IMR-90 (cell line): ENCODE results near the gene FOXI1. TPM values are rescaled to one million over a fixed set of nuclear protein-coding genes. Genes with fewer than 3 reads are reported as not detected.

ENCODE experiments used
- ATAC-seq: fragments of 200-7000 bp; cut with Tn5 transposase; 2 replicates; pipeline ENCODE4 v1.9.1; 2020; ENCODE audit warnings: low read depth, mild to moderate bottlenecking, moderate library complexity
- BruUV-seq: library from RNA; stranded (reverse); fragments of 400-500 nt; replicated peaks from 2 replicates; lab custom pipeline; 2021; lab: Mats Ljungman, UMichigan
- CTCF ChIA-PET: fragments of 300-600 bp; formaldehyde crosslinking; extraction: SDS; loops from one replicate; lab custom pipeline; 2021; ENCODE audit warnings: antibody characterized with exemption; lab: Yijun Ruan, JAX
- POLR2A ChIA-PET: fragments of 300-600 bp; sonication (Branson Sonifier 250); formaldehyde crosslinking; loops from one replicate; lab custom pipeline; 2022; ENCODE audit warnings: antibody characterized with exemption; ENCODE audit not compliant: unreplicated experiment; lab: Charles Lee
- DNase-seq: peaks from one replicate; pipeline ENCODE4 v3.0.0; 2013
- H2AFZ ChIP-seq: replicated peaks from 2 replicates; pipeline ENCODE3; 2013; ENCODE audit warnings: low read length, mild to moderate bottlenecking; ENCODE audit not compliant: poor library complexity
- H2AK5ac ChIP-seq: 2 replicates; pipeline ENCODE4 v1.6.1; 2013; ENCODE audit warnings: low read depth, low read length, inconsistent platforms
- H2AK9ac ChIP-seq: replicated peaks from 2 replicates; pipeline ENCODE3; 2013; ENCODE audit warnings: mild to moderate bottlenecking, low read depth, low read length, moderate library complexity; ENCODE audit not compliant: poor library complexity
- H2BK120ac ChIP-seq: 2 replicates; pipeline ENCODE4 v1.6.1; 2013; ENCODE audit warnings: low read depth, low read length, inconsistent platforms
- H2BK15ac ChIP-seq: 3 replicates; pipeline ENCODE4 v1.6.1; 2013; ENCODE audit warnings: low read depth, low read length, inconsistent platforms
- H2BK20ac ChIP-seq: 2 replicates; pipeline ENCODE4 v1.6.1; 2013; ENCODE audit warnings: low read depth, mild to moderate bottlenecking, inconsistent platforms, low read length, moderate library complexity
- H2BK5ac ChIP-seq: 2 replicates; pipeline ENCODE4 v1.6.1; 2013; ENCODE audit warnings: mild to moderate bottlenecking, low read depth, low read length, inconsistent platforms; ENCODE audit not compliant: poor library complexity, severe bottlenecking
- H3K14ac ChIP-seq: replicated peaks from 2 replicates; pipeline ENCODE4 v1.6.1; 2013; ENCODE audit warnings: low read depth, low read length, inconsistent platforms
- H3K18ac ChIP-seq: 2 replicates; pipeline ENCODE4 v1.6.1; 2013; ENCODE audit warnings: low read depth, low read length, control low read depth
- H3K23ac ChIP-seq: 2 replicates; pipeline ENCODE4 v1.6.1; 2013; ENCODE audit warnings: low read depth, low read length, inconsistent platforms
- H3K27ac ChIP-seq: 2 replicates; pipeline ENCODE4 v1.5.1; 2013; ENCODE audit warnings: mild to moderate bottlenecking, control low read depth, low read length; ENCODE audit not compliant: insufficient read depth
- H3K27me3 ChIP-seq: 2 replicates; pipeline ENCODE4 v1.6.1; 2013; ENCODE audit warnings: low read length; ENCODE audit not compliant: control insufficient read depth, insufficient read depth
- H3K36me3 ChIP-seq: 2 replicates; pipeline ENCODE4 v1.6.1; 2013; ENCODE audit warnings: low read length, mixed read lengths; ENCODE audit not compliant: control insufficient read depth, insufficient read depth
- H3K4ac ChIP-seq: 2 replicates; pipeline ENCODE4 v1.6.1; 2013; ENCODE audit warnings: low read depth, low read length, inconsistent platforms
- H3K4me1 ChIP-seq: 2 replicates; pipeline ENCODE4 v1.6.1; 2013; ENCODE audit warnings: low read length, mixed read lengths; ENCODE audit not compliant: control insufficient read depth, insufficient read depth
- H3K4me2 ChIP-seq: 2 replicates; pipeline ENCODE4 v1.6.1; 2013; ENCODE audit warnings: low read depth, mild to moderate bottlenecking, control low read depth, low read length, moderate library complexity
- H3K4me3 ChIP-seq: 2 replicates; pipeline ENCODE4 v1.5.1; 2013; ENCODE audit warnings: low read depth, mild to moderate bottlenecking, control low read depth, low read length, moderate library complexity; ENCODE audit not compliant: insufficient read depth
- H3K56ac ChIP-seq: 2 replicates; pipeline ENCODE4 v1.6.1; 2013; ENCODE audit warnings: low read length, inconsistent platforms; ENCODE audit not compliant: insufficient read depth; ENCODE audit errors: extremely low read depth
- H3K79me1 ChIP-seq, 2 experiments: 2 replicates each; pipeline ENCODE4 v1.6.1; 2013; ENCODE audit warnings: low read length in 2 of 2, inconsistent platforms in 1 of 2, low read depth in 1 of 2
- H3K9ac ChIP-seq: 2 replicates; pipeline ENCODE4 v1.6.1; 2013; ENCODE audit warnings: low read depth, low read length, control low read depth
- H3K9me1 ChIP-seq: 2 replicates; pipeline ENCODE4 v1.6.1; 2013; ENCODE audit warnings: low read length, inconsistent platforms; ENCODE audit not compliant: insufficient read depth
- H3K9me3 ChIP-seq: 2 replicates; pipeline ENCODE4 v1.6.1; 2013; ENCODE audit warnings: low read length; ENCODE audit not compliant: control insufficient read depth, insufficient read depth
- H4K20me1 ChIP-seq: 2 replicates; pipeline ENCODE4 v1.6.1; 2013; ENCODE audit warnings: low read length, inconsistent platforms; ENCODE audit not compliant: insufficient read depth
- H4K5ac ChIP-seq: 2 replicates; pipeline ENCODE4 v1.6.1; 2013; ENCODE audit warnings: mild to moderate bottlenecking, low read depth, low read length, control low read depth
- H4K8ac ChIP-seq, 2 experiments: 2 replicates each; pipeline ENCODE4 v1.6.1; 2013; ENCODE audit warnings: low read depth in 2 of 2, low read length in 2 of 2, control low read depth in 1 of 2, inconsistent platforms in 1 of 2
- H4K91ac ChIP-seq: 2 replicates; pipeline ENCODE4 v1.6.1; 2013; ENCODE audit warnings: low read depth, low read length, inconsistent platforms; ENCODE audit not compliant: insufficient read depth
- BHLHE40 ChIP-seq: fragments of 150-350 bp; IDR thresholded peaks from 2 replicates; pipeline ENCODE4 v1.6.1; 2016; ENCODE audit warnings: mild to moderate bottlenecking, low read depth, low read length
- CEBPB ChIP-seq: IDR thresholded peaks from 2 replicates; pipeline ENCODE4 v1.6.1; 2012; ENCODE audit warnings: low read depth, low read length, improper control_type of control experiment
- FOS ChIP-seq: fragments of 150-350 bp; IDR thresholded peaks from 2 replicates; pipeline ENCODE4 v1.6.1; 2016; ENCODE audit warnings: low read depth, low read length
- MXI1 ChIP-seq: IDR thresholded peaks from 2 replicates; pipeline ENCODE4 v1.6.1; 2012; ENCODE audit warnings: low read depth, mild to moderate bottlenecking, low read length, moderate library complexity, borderline replicate concordance
- NFE2L2 ChIP-seq: fragments of 150-350 bp; IDR thresholded peaks from 2 replicates; pipeline ENCODE4 v1.6.1; 2016; ENCODE audit warnings: low read depth, mild to moderate bottlenecking, low read length
- POLR2A ChIP-seq: IDR thresholded peaks from 2 replicates; pipeline ENCODE4 v1.6.1; 2012; ENCODE audit warnings: mild to moderate bottlenecking, low read depth, low read length
- RAD21 ChIP-seq: IDR thresholded peaks from 2 replicates; pipeline ENCODE4 v1.6.1; 2012; ENCODE audit warnings: low read length, improper control_type of control experiment
- RFX5 ChIP-seq: IDR thresholded peaks from 2 replicates; pipeline ENCODE4 v1.8.0; 2012; ENCODE audit warnings: low read depth, mild to moderate bottlenecking, low read length, moderate library complexity
- SMC3 ChIP-seq: fragments of 150-350 bp; IDR thresholded peaks from 2 replicates; pipeline ENCODE4 v1.6.1; 2016; ENCODE audit warnings: low read depth, mild to moderate bottlenecking, antibody characterized with exemption, low read length, moderate library complexity
- WGBS, 2 experiments: methylation state at CpG; one replicate each; pipeline versions ENCODE4 v1.1.5 to v1.1.7; 2013; ENCODE audit warnings: missing lambda C conversion rate in 2 of 2; ENCODE audit not compliant: insufficient read length in 1 of 2; ENCODE audit errors: extremely low coverage in 2 of 2; 5-methylcytosine and 5-hydroxymethylcytosine counted together
- dilution Hi-C: fragments of 300-500 bp; cut with HindIII; formaldehyde crosslinking; loops from one replicate; pipeline ENCODE4 v1.14.3; 2018; ENCODE audit warnings: low sequenced_read_pairs; ENCODE audit not compliant: unreplicated experiment
- in situ Hi-C: fragments of 300-500 bp; cut with MboI; formaldehyde crosslinking; loops from 3 replicates; pipeline ENCODE4 v1.14.3; 2019; ENCODE audit warnings: low sequenced_read_pairs, inconsistent platforms, mixed read lengths
- intact Hi-C: fragments of 100-400 bp; cut with micrococcal nuclease; formaldehyde crosslinking; loops from 2 replicates; pipeline ENCODE4 v1.10.0; 2022
- polyA plus RNA-seq, 3 experiments: library from polyadenylated mRNA; depleted of rRNA; stranded (reverse); fragments of >200 nt; gene quantifications; 2 replicates each; pipeline ENCODE4 v1.2.3, GENCODE V29; 2012; ENCODE audit warnings: low replicate concordance in 1 of 3
- total RNA-seq: library from RNA; depleted of rRNA; stranded (reverse); fragments of >200 nt; gene quantifications from 2 replicates; pipeline ENCODE4 v1.2.3, GENCODE V29; 2012
- TF ChIP-seq, protein P1 (sequence below): conservative IDR thresholded peaks from 2 replicates; pipeline ENCODE4 v1.5.1; 2012; ENCODE audit warnings: mild to moderate bottlenecking, low read depth, low read length, improper control_type of control experiment
- TF ChIP-seq, protein P2 (sequence below): fragments of 150-350 bp; IDR thresholded peaks from 2 replicates; pipeline ENCODE4 v1.6.1; 2017; ENCODE audit warnings: mild to moderate bottlenecking, antibody characterized with exemption, low read length, low read depth
- TF ChIP-seq, protein P3 (sequence below): fragments of 150-350 bp; IDR thresholded peaks from 2 replicates; pipeline ENCODE4 v1.6.1; 2016; ENCODE audit warnings: low read depth, mild to moderate bottlenecking, low read length, moderate library complexity, borderline replicate concordance

Gene FOXI1
- total and polyA plus RNA-seq, 2 of the 4 experiments (the other 2 are of a cell fraction): not detected

DNA sequence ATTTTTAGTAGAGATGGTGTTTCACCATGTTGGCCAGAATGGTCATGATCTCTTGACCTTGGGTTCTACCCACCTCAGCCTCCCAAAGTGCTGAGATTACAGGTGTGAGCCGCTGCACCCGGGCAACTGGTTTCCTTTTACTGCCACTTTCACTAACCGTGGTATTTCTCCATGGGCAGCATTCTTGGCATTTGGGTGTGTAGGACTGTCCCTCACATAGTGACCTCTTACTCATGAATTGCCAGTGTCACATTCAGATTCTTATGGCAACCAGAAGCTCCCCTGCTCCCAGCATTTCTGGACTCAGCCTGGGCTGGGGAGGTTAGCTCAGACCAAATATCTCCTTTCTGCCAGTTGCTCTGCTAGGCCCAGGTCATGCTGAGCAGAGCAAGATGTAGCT, 50.1 kb downstream of the FOXI1 start:
- TF ChIP-seq RAD21: no peak
- TF ChIP-seq SMC3: no peak
- TF ChIP-seq, protein P1, sequence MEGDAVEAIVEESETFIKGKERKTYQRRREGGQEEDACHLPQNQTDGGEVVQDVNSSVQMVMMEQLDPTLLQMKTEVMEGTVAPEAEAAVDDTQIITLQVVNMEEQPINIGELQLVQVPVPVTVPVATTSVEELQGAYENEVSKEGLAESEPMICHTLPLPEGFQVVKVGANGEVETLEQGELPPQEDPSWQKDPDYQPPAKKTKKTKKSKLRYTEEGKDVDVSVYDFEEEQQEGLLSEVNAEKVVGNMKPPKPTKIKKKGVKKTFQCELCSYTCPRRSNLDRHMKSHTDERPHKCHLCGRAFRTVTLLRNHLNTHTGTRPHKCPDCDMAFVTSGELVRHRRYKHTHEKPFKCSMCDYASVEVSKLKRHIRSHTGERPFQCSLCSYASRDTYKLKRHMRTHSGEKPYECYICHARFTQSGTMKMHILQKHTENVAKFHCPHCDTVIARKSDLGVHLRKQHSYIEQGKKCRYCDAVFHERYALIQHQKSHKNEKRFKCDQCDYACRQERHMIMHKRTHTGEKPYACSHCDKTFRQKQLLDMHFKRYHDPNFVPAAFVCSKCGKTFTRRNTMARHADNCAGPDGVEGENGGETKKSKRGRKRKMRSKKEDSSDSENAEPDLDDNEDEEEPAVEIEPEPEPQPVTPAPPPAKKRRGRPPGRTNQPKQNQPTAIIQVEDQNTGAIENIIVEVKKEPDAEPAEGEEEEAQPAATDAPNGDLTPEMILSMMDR: no peak
- no peak for TF ChIP-seq POLR2A
- no peak for TF ChIP-seq BHLHE40
- no peak for TF ChIP-seq RFX5
- TF ChIP-seq CEBPB: no peak
- TF ChIP-seq FOS: no peak
- TF ChIP-seq MXI1: no peak
- TF ChIP-seq, protein P2, sequence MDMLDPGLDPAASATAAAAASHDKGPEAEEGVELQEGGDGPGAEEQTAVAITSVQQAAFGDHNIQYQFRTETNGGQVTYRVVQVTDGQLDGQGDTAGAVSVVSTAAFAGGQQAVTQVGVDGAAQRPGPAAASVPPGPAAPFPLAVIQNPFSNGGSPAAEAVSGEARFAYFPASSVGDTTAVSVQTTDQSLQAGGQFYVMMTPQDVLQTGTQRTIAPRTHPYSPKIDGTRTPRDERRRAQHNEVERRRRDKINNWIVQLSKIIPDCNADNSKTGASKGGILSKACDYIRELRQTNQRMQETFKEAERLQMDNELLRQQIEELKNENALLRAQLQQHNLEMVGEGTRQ: no peak
- TF ChIP-seq, protein P3, sequence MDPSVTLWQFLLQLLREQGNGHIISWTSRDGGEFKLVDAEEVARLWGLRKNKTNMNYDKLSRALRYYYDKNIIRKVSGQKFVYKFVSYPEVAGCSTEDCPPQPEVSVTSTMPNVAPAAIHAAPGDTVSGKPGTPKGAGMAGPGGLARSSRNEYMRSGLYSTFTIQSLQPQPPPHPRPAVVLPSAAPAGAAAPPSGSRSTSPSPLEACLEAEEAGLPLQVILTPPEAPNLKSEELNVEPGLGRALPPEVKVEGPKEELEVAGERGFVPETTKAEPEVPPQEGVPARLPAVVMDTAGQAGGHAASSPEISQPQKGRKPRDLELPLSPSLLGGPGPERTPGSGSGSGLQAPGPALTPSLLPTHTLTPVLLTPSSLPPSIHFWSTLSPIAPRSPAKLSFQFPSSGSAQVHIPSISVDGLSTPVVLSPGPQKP: no peak
- TF ChIP-seq NFE2L2: no peak
- in situ Hi-C loops (no loop called here), intact Hi-C loops (no loop called here), dilution Hi-C loops (no loop called here)
- no peak overlapping the region for H2BK15ac ChIP-seq
- H4K8ac ChIP-seq: no peak overlapping the region
- no peak overlapping the region for H3K4me2 ChIP-seq
- CTCF ChIA-PET: no interaction called here
- H4K91ac ChIP-seq: no peak overlapping the region
- H3K23ac ChIP-seq: no peak overlapping the region
- H3K4me3 ChIP-seq: no peak overlapping the region
- no peak overlapping the region for H2BK20ac ChIP-seq
- H4K20me1 ChIP-seq: no peaks in the 10 kb centered on the region
- H3K27me3 ChIP-seq: no peaks in the 10 kb centered on the region; the same call in 1 of the 2 replicates
- no peak overlapping the region for H3K56ac ChIP-seq
- no peak overlapping the region for H3K18ac ChIP-seq
- no peak overlapping the region for H3K14ac ChIP-seq
- DNase-seq (no peak), ATAC-seq (no peak)
- H3K9ac ChIP-seq: no peak overlapping the region
- POLR2A ChIA-PET: no interaction called here
- H3K36me3 ChIP-seq: no peaks in the 10 kb centered on the region
- no peak overlapping the region for H2BK5ac ChIP-seq
- no peak overlapping the region for H2AFZ ChIP-seq
- no TSS peak for BruUV-seq
- H3K79me1 ChIP-seq: no peaks in the 10 kb centered on the region
- peaks cover 7% of the 10 kb centered on the region; the same call in 1 of the 2 replicates for H3K4me1 ChIP-seq
- H3K4ac ChIP-seq: no peak overlapping the region
- H4K5ac ChIP-seq: no peak overlapping the region
- no peak overlapping the region for H2AK9ac ChIP-seq
- H3K27ac ChIP-seq: no peak overlapping the region
- no peaks in the 10 kb centered on the region for H3K9me1 ChIP-seq
- WGBS, 2 experiments: no CpG with 5 or more reads among the region's 3 CpGs
- no peaks in the 10 kb centered on the region for H3K9me3 ChIP-seq
- H2BK120ac ChIP-seq: no peak overlapping the region
- no peak overlapping the region for H2AK5ac ChIP-seq
